H1 (cell line): ENCODE measurements around the gene MACROD2. TPM values are rescaled to one million over a fixed set of nuclear protein-coding genes. Genes with fewer than 3 reads are reported as not detected.

Experiments
- CTCF ChIA-PET: fragments of 300-600 bp; sonication (Branson Sonifier 250); formaldehyde crosslinking; loops from one replicate; lab custom pipeline; 2021; ENCODE audit not compliant: partially characterized antibody; lab: Charles Lee
- POLR2A ChIA-PET: fragments of 300-600 bp; sonication (Branson Sonifier 250); formaldehyde crosslinking; loops from one replicate; lab custom pipeline; 2021; ENCODE audit warnings: inconsistent platforms; ENCODE audit not compliant: partially characterized antibody; lab: Charles Lee
- DNase-seq, 2 experiments: peaks; one replicate each; pipeline versions ENCODE4 v3.0.0 to v3.0.0-alpha.2; 2010 to 2022; ENCODE audit warnings: low spot score in 2 of 2, low read depth in 1 of 2, mixed read lengths in 1 of 2
- FAIRE-seq: peaks from 2 replicates; lab custom pipeline; 2011; peaks lifted over from hg19 to GRCh38; lab: Jason Lieb, UNC
- H2AFZ ChIP-seq: 2 replicates; pipeline ENCODE4 v1.8.1; 2012; ENCODE audit warnings: low read length, inconsistent platforms
- H2AK5ac ChIP-seq: 2 replicates; pipeline ENCODE4 v1.6.1; 2013; ENCODE audit warnings: low read depth, low read length
- H2BK120ac ChIP-seq: replicated peaks from 2 replicates; pipeline ENCODE3; 2013; ENCODE audit warnings: low read depth, low read length, inconsistent platforms
- H2BK12ac ChIP-seq: 2 replicates; pipeline ENCODE4 v1.6.1; 2013; ENCODE audit warnings: low read depth, low read length
- H2BK15ac ChIP-seq: 2 replicates; pipeline ENCODE4 v1.6.1; 2013; ENCODE audit warnings: low read length
- H2BK20ac ChIP-seq: 2 replicates; pipeline ENCODE4 v1.6.1; 2013; ENCODE audit warnings: low read length
- H2BK5ac ChIP-seq: 2 replicates; pipeline ENCODE4 v1.6.1; 2013; ENCODE audit warnings: low read depth, low read length
- H3K14ac ChIP-seq: 2 replicates; pipeline ENCODE4 v1.6.1; 2013; ENCODE audit warnings: inconsistent platforms; ENCODE audit not compliant: insufficient read length
- H3K18ac ChIP-seq: 2 replicates; pipeline ENCODE4 v1.6.1; 2013; ENCODE audit warnings: low read length; ENCODE audit errors: extremely low read depth
- H3K23ac ChIP-seq: 2 replicates; pipeline ENCODE4 v1.6.1; 2013; ENCODE audit warnings: inconsistent platforms; ENCODE audit not compliant: insufficient read length
- H3K23me2 ChIP-seq: 2 replicates; pipeline ENCODE4 v1.6.1; 2013; ENCODE audit warnings: low read depth, low read length
- H3K27ac ChIP-seq: 2 replicates; pipeline ENCODE4 v1.6.1; 2011; ENCODE audit warnings: low read depth, low read length, inconsistent platforms
- H3K27me3 ChIP-seq, 4 experiments: replicated peaks in 1 of 4; 1 replicate in 1 of 4; 2 replicates in 3 of 4; pipeline versions ENCODE4 v1.6.1 to v1.8.1; 2011 to 2013; ENCODE audit warnings: low read length in 3 of 4, mild to moderate bottlenecking in 3 of 4, inconsistent platforms in 2 of 4, mixed read lengths in 2 of 4, moderate library complexity in 1 of 4; ENCODE audit not compliant: control insufficient read depth in 3 of 4, insufficient read depth in 3 of 4; ENCODE audit errors: extremely low read depth in 1 of 4
- H3K36me3 ChIP-seq, 4 experiments: 2 replicates each; pipeline versions ENCODE4 v1.6.1 to v1.8.1; 2011 to 2013; ENCODE audit warnings: mild to moderate bottlenecking in 4 of 4, low read length in 3 of 4, moderate library complexity in 2 of 4, control low read depth in 1 of 4, inconsistent platforms in 1 of 4; ENCODE audit not compliant: insufficient read depth in 4 of 4, control insufficient read depth in 2 of 4
- H3K4ac ChIP-seq: replicated peaks from 2 replicates; pipeline ENCODE3; 2013; ENCODE audit warnings: low read length, low read depth, mixed read lengths, inconsistent platforms; ENCODE audit not compliant: insufficient read length
- H3K4me1 ChIP-seq, 4 experiments: replicated peaks in 1 of 4; 1 replicate in 1 of 4; 2 replicates in 3 of 4; pipeline versions ENCODE4 v1.6.1 to v1.8.1; 2011 to 2013; ENCODE audit warnings: low read length in 3 of 4, inconsistent platforms in 2 of 4, mixed read lengths in 1 of 4; ENCODE audit not compliant: insufficient read depth in 4 of 4, control insufficient read depth in 3 of 4
- H3K4me2 ChIP-seq, 2 experiments: 2 replicates each; pipeline versions ENCODE4 v1.6.1 to v1.8.1; 2011 to 2013; ENCODE audit warnings: low read depth in 2 of 2, low read length in 2 of 2, control low read depth in 1 of 2, inconsistent platforms in 1 of 2, mild to moderate bottlenecking in 1 of 2; ENCODE audit not compliant: insufficient read depth in 1 of 2
- H3K4me3 ChIP-seq, 4 experiments: fragments of 200-600, 300-600 bp in 1 of 4; sonication (generic), shearing (Covaris generic), sonication (Bioruptor Twin) in 1 of 4; 2 replicates each; pipeline versions ENCODE4 v1.5.1 to v1.8.1; 2011 to 2016; ENCODE audit warnings: low read length in 4 of 4, low read depth in 3 of 4, control low read depth in 2 of 4, inconsistent platforms in 2 of 4, mild to moderate bottlenecking in 2 of 4, mixed read lengths in 1 of 4, moderate library complexity in 1 of 4; ENCODE audit not compliant: insufficient read depth in 2 of 4; ENCODE audit errors: extremely low read depth in 1 of 4
- H3K56ac ChIP-seq: replicated peaks from 2 replicates; pipeline ENCODE3; 2013; ENCODE audit warnings: low read depth, mild to moderate bottlenecking, mixed read lengths, low read length, inconsistent platforms; ENCODE audit not compliant: insufficient read length
- H3K79me1 ChIP-seq: 2 replicates; pipeline ENCODE4 v1.6.1; 2013; ENCODE audit warnings: low read depth, low read length, control low read depth
- H3K79me2 ChIP-seq, 2 experiments: 2 replicates each; pipeline versions ENCODE4 v1.6.1 to v1.8.1; 2012 to 2013; ENCODE audit warnings: low read length in 2 of 2, mild to moderate bottlenecking in 2 of 2, inconsistent platforms in 1 of 2; ENCODE audit not compliant: insufficient read depth in 2 of 2, control insufficient read depth in 1 of 2
- H3K9ac ChIP-seq, 4 experiments: replicated peaks in 1 of 4; 1 replicate in 1 of 4; 2 replicates in 3 of 4; pipeline versions ENCODE4 v1.6.1 to v1.8.1; 2011 to 2013; ENCODE audit warnings: low read depth in 3 of 4, low read length in 3 of 4, control low read depth in 2 of 4, mild to moderate bottlenecking in 2 of 4, moderate library complexity in 2 of 4, inconsistent platforms in 1 of 4; ENCODE audit errors: extremely low read depth in 1 of 4
- H3K9me3 ChIP-seq, 2 experiments: 2 replicates each; pipeline versions ENCODE4 v1.6.1 to v1.8.1; 2012 to 2013; ENCODE audit warnings: mild to moderate bottlenecking in 2 of 2, moderate library complexity in 2 of 2, control low read depth in 1 of 2, inconsistent platforms in 1 of 2, low read depth in 1 of 2, low read length in 1 of 2, mixed read lengths in 1 of 2; ENCODE audit not compliant: insufficient read depth in 2 of 2
- H4K20me1 ChIP-seq, 2 experiments: replicated peaks in 1 of 2; 2 replicates each; pipeline versions ENCODE3 to v1.8.1; 2011 to 2013; ENCODE audit warnings: inconsistent platforms in 2 of 2, low read length in 2 of 2, mild to moderate bottlenecking in 1 of 2; ENCODE audit not compliant: insufficient read depth in 2 of 2, control insufficient read depth in 1 of 2
- H4K5ac ChIP-seq: 2 replicates; pipeline ENCODE4 v1.6.1; 2013; ENCODE audit warnings: low read length, low read depth, mixed read lengths, inconsistent platforms; ENCODE audit not compliant: insufficient read length
- H4K8ac ChIP-seq: 2 replicates; pipeline ENCODE4 v1.8.0; 2013; ENCODE audit warnings: mild to moderate bottlenecking, moderate library complexity, low read length, inconsistent platforms; ENCODE audit not compliant: insufficient read depth; ENCODE audit errors: extremely low read depth
- H4K91ac ChIP-seq: replicated peaks from 2 replicates; pipeline ENCODE3; 2013; ENCODE audit warnings: low read length, mixed read lengths, inconsistent platforms; ENCODE audit not compliant: insufficient read length
- BACH1 ChIP-seq: IDR thresholded peaks from 2 replicates; pipeline ENCODE4 v1.6.1; 2012; ENCODE audit warnings: low read length, improper control_type of control experiment
- CHD1 ChIP-seq: IDR thresholded peaks from 2 replicates; pipeline ENCODE4 v1.6.1; 2012; ENCODE audit warnings: low read depth, low read length, improper control_type of control experiment
- EGR1 ChIP-seq: IDR thresholded peaks from 2 replicates; pipeline ENCODE4 v1.6.1; 2011; ENCODE audit warnings: low read depth, low read length, borderline replicate concordance
- JUN ChIP-seq: IDR thresholded peaks from 2 replicates; pipeline ENCODE4 v1.6.1; 2011; ENCODE audit warnings: low read depth, mild to moderate bottlenecking, improper control_type of control experiment, low read length
- KDM1A ChIP-seq: fragments of 200-600, 300-600 bp; sonication (generic); IDR thresholded peaks from 2 replicates; pipeline ENCODE4 v1.7.1; 2016; ENCODE audit warnings: mild to moderate bottlenecking, low read length, borderline replicate concordance
- KDM4A ChIP-seq: IDR thresholded peaks from one replicate; pipeline ENCODE4 v1.7.1; 2012; ENCODE audit warnings: low read depth, mild to moderate bottlenecking, moderate library complexity, low read length, inconsistent platforms; ENCODE audit not compliant: severe bottlenecking
- PHF8 ChIP-seq: fragments of 200-600 bp; sonication (generic); conservative IDR thresholded peaks from 2 replicates; pipeline ENCODE4 v1.7.1; 2012; ENCODE audit warnings: low read depth, mild to moderate bottlenecking, inconsistent platforms, low read length, moderate library complexity
- SAP30 ChIP-seq: fragments of 300-600 bp; sonication (generic); IDR thresholded peaks from 2 replicates; pipeline ENCODE4 v1.7.1; 2012; ENCODE audit warnings: low read length, moderate library complexity, mild to moderate bottlenecking, inconsistent platforms; ENCODE audit not compliant: insufficient read depth, insufficient replicate concordance
- SIN3A ChIP-seq, 2 experiments: IDR thresholded peaks in 1 of 2; conservative IDR thresholded peaks in 1 of 2; 2 replicates each; pipeline ENCODE4 v1.6.1; 2011 to 2012; ENCODE audit warnings: low read length in 2 of 2, improper control_type of control experiment in 1 of 2, low read depth in 1 of 2, mild to moderate bottlenecking in 1 of 2
- SP2 ChIP-seq: IDR thresholded peaks from 2 replicates; pipeline ENCODE4 v1.6.1; 2012; ENCODE audit warnings: mild to moderate bottlenecking, low read length, inconsistent platforms
- SUZ12 ChIP-seq: fragments of 200-600 bp; sonication (generic); IDR thresholded peaks from 2 replicates; pipeline ENCODE4 v1.6.1; 2012; ENCODE audit warnings: mild to moderate bottlenecking, inconsistent platforms, low read length, moderate library complexity, mixed read lengths
- TAF1 ChIP-seq: IDR thresholded peaks from 2 replicates; pipeline ENCODE4 v1.6.1; 2011; ENCODE audit warnings: mild to moderate bottlenecking, low read depth, low read length
- TAF7 ChIP-seq: optimal IDR thresholded peaks from 2 replicates; pipeline ENCODE3; 2011; ENCODE audit warnings: low read depth, mild to moderate bottlenecking, inconsistent platforms, low read length, moderate library complexity, borderline replicate concordance
- WGBS, 2 experiments: shearing (Covaris generic) in 1 of 2; methylation state at CpG; one replicate each; pipeline versions ENCODE4 v1.1.6 to v1.1.7; 2013 to 2015; ENCODE audit warnings: low lambda C conversion rate in 2 of 2, mixed read lengths in 2 of 2, inconsistent platforms in 1 of 2, low coverage in 1 of 2, missing lambda C conversion rate in 1 of 2; ENCODE audit not compliant: insufficient replicate concordance in 2 of 2, insufficient coverage in 1 of 2, insufficient read length in 1 of 2; ENCODE audit errors: extremely low coverage in 1 of 2, missing lambda C conversion rate in 1 of 2; 5-methylcytosine and 5-hydroxymethylcytosine counted together
- polyA plus RNA-seq, 7 experiments: library from polyadenylated mRNA; depleted of rRNA in 3 of 7; stranded (reverse) in 5 of 7; unstranded in 2 of 7; fragments of >200 nt in 5 of 7; fragments of 200-250 nt in 2 of 7; gene quantifications; 1 replicate in 5 of 7; 2 replicates in 1 of 7; 4 replicates in 1 of 7; pipeline versions ENCODE4 v1.2.1 to v1.2.3, GENCODE V29; 2011 to 2013; ENCODE audit warnings: missing spikeins in 2 of 7, mixed read lengths in 2 of 7
- total RNA-seq: library from RNA; stranded (reverse); fragmentation: NEBNext Ultra II Directional; extraction: Animal tissue kit (Norgen Biotek cat#: 25700); gene quantifications from 2 replicates; pipeline ENCODE4 v1.2.1, GENCODE V29; 2021
- TF ChIP-seq, protein P1 (sequence below): IDR thresholded peaks from 2 replicates; pipeline ENCODE4 v1.6.1; 2011; ENCODE audit warnings: low read length, improper control_type of control experiment

The MACROD2 gene
- total and polyA plus RNA-seq, 2 of the 8 experiments (the other 6 are each of a cell fraction or from before 2014, with no cell fraction given), result 0.70 to 3.9 TPM

DNA sequence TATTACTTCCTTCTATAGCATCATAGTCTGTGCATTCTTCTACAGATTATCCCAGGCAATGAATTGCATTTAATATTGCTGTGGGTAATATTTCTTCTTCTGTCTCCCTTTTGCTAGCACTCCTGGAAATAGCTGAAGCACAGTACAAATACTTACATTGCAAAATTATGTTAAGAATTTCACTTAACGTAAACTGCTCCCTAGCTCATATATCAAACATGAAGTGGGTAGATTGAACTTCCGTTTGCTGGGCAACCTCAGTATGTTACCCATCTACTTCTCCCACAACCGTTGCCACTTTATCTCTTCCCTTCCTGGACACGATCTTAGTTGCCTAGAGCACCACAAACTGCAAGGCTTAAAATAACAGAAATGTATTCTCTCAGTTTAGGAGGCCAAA is 1614.6 kb downstream of the MACROD2 start:
- Histone ChIP-seq H2BK20ac (no peak overlapping the region), H3K23me2 (no peaks in the 10 kb centered on the region), H3K4me2 (no peak overlapping the region), H3K4me1 (no peaks in the 10 kb centered on the region), H2BK5ac (no peak overlapping the region), H3K9ac (no peak overlapping the region), H3K79me2 (no peaks in the 10 kb centered on the region), H4K5ac (no peak overlapping the region), H3K4ac (no peak overlapping the region), H3K27ac (no peak overlapping the region), H3K79me1 (no peaks in the 10 kb centered on the region), H3K27me3 (peaks cover 0 to 1% (median 0%) of the 10 kb centered on the region in 4 experiments; a peak in 1 of 7 replicates), H3K9me3 (no peaks in the 10 kb centered on the region), H3K18ac (no peak overlapping the region), H3K23ac (no peak overlapping the region), H4K20me1 (no peaks in the 10 kb centered on the region), H2AK5ac (no peak overlapping the region), H3K56ac (no peak overlapping the region), H4K8ac (no peak overlapping the region), H3K14ac (no peak overlapping the region), H2BK15ac (no peak overlapping the region), H2AFZ (no peak overlapping the region), H4K91ac (no peak overlapping the region), H2BK12ac (no peak overlapping the region), H3K36me3 (no peaks in the 10 kb centered on the region), H3K4me3 (no peak overlapping the region), H2BK120ac (no peak overlapping the region)
- FAIRE-seq, result no peak
- WGBS, 2 experiments, result 91% methylated on average over 4 of the region's 4 CpGs; no CpG with 5 or more reads in 1 of the 2 experiments
- CTCF ChIA-PET, result no interaction called here
- POLR2A ChIA-PET, result no interaction called here
- no peak for DNase-seq
- TF ChIP-seq, protein P1, sequence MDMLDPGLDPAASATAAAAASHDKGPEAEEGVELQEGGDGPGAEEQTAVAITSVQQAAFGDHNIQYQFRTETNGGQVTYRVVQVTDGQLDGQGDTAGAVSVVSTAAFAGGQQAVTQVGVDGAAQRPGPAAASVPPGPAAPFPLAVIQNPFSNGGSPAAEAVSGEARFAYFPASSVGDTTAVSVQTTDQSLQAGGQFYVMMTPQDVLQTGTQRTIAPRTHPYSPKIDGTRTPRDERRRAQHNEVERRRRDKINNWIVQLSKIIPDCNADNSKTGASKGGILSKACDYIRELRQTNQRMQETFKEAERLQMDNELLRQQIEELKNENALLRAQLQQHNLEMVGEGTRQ, result no peak
- no peak for TF ChIP-seq JUN
- TF ChIP-seq CHD1, result no peak
- no peak for TF ChIP-seq EGR1
- no peak for TF ChIP-seq PHF8
- no peak for TF ChIP-seq SUZ12
- no peak for TF ChIP-seq BACH1
- no peak for TF ChIP-seq SP2
- no peak for TF ChIP-seq TAF7
- TF ChIP-seq KDM4A, result no peak
- no peak for TF ChIP-seq KDM1A
- TF ChIP-seq SAP30, result no peak
- no peak for TF ChIP-seq SIN3A (conservative IDR thresholded peaks at IDR 0.05 in 1 of 2, IDR thresholded peaks at IDR 0.05 in 1 of 2; ENCODE audit: low read depth in 1 of 2, low read length in 2 of 2)
- TF ChIP-seq TAF1, result no peak
